Skin of body (tissue), 2 donors: Measurements from ENCODE around the gene ADGRF3. TPM values are rescaled to one million over a fixed set of nuclear protein-coding genes. Genes with fewer than 3 reads are reported as not detected.
A peak's percentile ranks its signal among the peaks of the same experiment; 100 is the strongest.
"Not testable (repeated sequence)": the region's sequence is repeated elsewhere in the genome, so short reads cannot be mapped to it uniquely, and the experiment has no call there.

Source experiments
- DNase-seq: peaks from one replicate; lab custom pipeline; 2025; lab: John Stamatoyannopoulos, UW
- total RNA-seq: library from RNA; depleted of rRNA; stranded (reverse); fragments of >200 nt; gene quantifications from one replicate; pipeline ENCODE4 v1.2.3, GENCODE V29; 2014

ADGRF3 gene
- total RNA-seq, 1 donor from 2014 or later, result not detected

DNA sequence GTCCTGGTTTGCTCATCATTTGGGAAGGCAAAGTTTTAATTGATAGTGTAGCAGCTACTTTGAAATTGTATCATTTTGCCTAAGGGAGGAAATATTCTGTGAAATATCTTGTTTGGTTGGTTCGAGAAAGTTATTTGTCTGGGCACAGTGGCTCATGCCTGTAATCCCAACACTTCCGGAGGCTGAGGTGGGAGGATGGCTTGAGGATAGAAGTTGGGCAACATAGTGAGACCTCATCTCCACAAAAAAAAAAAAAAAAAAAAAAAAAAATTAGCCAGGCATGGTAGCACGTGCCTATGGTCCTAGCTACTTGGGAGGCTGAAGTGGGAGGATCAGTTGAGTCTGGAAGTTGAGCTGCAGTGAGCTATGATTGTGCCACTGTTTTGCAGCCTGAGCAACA, 3.1 kb upstream of the ADGRF3 start:
- DNase-seq, result no peak

DNA sequence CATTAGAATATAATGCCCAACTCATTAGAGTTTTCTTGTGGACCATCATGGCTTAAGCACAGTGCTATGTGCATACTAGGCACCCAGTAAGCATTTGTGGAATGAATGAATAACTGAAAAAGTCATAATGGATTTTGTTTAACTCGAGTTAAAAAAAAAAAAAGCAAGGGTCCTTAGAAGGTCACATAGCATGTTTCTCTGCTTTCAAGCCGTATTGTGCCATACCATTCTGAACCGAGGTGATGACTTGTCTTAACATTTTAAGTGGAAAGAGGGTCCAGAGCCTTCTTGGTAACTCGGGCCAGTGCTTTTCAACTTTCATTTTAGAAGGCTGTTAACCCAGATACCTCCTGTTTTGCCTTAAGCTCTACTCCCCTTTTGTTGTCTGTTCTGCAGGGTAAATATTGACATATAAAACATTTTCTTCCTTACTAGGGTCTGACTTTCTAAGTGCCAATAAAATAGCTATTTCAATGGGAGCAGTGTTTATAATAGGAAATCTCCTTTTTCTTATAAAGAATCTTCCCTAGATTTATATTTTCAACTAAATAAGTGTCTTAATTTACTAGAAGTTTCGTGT, 787 bp upstream of the ADGRF3 start:
- DNase-seq, result no peak

DNA sequence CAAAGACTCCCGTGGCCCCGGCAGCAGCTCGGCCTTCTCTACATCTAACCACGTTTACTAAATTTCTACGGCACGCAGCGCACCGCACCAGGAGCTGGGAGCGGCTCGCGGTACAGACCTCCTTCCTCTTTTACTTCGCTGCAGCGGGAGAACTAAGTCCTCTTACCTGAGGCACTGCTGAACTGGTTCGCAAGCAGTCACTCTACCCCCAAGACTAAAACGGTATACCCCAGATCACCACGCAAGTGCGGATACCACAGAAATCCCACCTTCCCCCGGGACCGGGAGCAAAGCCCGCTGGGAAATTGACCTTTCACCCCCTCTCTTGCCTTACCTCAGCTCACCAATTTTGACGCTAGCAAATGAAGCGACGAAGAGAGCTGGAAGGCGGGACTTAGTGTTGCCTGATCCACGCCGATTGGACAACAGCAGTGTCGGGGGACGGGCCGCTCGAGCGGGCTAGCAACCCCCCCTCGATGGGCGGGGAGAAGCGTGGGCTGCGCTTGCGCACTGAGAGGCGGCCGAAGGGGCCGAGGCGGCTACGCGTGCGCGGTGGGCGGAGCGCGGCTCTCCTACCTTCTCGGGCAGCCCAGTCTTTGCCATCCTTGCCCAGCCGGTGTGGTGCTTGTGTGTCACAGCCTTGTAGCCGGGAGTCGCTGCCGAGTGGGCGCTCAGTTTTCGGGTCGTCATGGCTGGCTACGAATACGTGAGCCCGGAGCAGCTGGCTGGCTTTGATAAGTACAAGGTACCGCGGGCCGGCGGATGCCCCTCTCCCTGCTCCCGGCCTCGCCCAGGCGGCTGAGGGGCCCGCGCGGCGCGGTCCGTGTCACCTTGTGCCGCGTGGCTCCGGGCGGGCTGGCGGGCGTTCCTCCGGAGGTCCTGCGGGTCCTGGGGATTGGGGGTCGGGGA, 790 bp downstream of the ADGRF3 start, which contains the start of gene SELENOI:
Gene SELENOI, plus strand, starts transcription at position 599 of the 909 bp plus-strand sequence. Its CDS starts 90 bp downstream, at position 689.
- peak; percentile 100 for DNase-seq

DNA sequence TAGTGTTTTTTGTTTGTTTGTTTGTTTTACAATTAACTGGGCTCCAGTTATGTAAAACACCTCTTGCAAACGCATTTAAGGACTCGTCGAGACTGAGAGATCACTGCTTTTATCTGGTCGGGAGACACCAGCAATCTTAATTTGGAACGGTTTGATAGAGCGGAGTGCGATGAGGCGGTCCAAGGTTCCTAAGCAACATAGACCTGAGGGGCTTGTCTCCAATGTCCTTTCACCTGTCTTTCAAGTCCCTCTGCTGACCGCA, 1.4 kb downstream of the ADGRF3 start:
- DNase-seq, result peak; percentile 66

DNA sequence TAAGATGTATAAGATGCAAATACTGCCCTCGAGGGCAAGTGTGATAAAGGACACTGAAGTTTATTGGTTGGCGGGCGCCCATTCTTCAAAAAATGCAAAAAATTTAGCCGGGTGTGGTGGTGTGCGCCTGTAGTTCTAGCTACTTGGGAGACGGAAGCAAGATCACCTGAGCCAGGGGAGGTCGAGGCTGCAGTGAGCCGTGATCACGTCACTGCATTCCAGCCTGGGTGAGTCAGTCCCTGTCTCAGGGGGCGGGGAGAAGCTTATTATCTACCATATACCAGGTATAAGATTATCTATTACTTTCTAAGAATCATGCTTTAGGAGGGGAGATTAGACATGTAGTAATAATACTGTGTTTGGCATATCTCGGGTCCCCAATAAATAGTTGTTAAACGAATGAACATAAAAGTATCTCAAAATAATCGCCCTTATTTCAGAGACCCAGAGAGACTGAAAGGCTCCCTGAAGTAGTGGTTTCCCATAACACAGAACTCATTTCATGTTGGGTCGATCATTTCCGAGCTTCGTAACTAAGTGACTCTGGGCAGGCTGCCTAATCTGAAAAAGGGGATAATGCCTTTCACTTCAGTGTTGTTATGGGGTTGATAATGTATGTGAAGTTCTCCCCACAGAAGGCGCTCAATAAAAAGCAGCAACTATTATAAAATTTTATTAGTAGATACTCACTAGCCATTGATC, 1.9 kb downstream of the ADGRF3 start:
- peak; percentile 65 for DNase-seq

DNA sequence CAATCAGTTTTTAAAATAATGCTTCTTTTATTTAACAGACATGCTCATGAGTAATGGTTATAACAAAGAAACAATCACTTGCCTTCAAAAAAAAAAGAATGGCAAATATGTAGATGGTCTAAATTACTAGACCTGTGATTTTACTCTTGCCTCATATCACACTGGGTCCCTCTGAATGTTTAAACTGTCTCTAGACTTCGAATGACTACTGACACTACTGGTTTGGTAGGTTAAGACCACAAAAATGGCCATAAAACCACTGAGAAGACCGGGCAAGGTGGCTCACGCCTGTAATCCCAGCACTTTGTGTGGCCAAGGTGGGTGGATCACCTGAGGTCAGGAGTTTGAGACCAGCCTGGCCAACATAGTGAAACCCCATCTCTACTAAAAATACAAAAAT, 5.8 kb downstream of the ADGRF3 start:
- DNase-seq, result no peak

DNA sequence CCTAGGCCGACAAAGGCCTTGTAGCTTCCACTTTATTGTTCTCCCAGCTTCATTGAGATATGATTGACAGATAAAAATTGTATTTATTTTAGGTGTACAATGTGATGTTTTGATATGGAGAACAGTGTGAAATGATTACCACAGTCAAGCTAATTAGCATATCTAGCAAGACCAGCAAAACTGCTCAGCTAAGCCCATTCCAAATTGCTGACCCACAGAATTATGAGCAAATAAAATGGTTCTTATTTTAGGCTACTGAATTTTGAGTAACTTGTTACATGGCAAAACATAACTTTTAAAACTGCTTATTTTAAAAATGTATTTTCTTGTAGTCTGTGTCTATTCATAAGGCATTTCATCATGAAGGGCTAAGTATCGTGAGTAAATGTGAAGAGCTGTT, 9.3 kb downstream of the ADGRF3 start:
- DNase-seq, result no peak

DNA sequence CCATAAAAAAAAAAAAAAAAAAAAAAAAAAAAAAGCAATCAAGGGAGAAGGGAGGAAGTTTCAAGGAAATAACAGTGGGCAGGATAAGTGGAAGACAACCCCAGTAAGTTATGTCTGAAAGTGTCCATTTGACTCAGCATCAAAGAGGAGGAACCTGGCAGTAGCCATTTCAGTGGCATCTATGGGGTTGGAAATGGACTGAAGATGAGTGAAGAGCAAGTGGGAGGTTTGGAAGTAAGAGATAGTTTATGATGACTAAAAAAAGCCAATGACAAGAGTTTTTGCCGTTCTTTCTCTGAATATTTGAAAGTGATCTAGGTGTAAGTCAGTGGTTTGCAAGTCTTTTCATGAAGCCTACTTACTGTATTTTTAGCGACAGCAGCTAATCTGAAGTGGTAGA, 9.9 kb downstream of the ADGRF3 start:
- no peak for DNase-seq

DNA sequence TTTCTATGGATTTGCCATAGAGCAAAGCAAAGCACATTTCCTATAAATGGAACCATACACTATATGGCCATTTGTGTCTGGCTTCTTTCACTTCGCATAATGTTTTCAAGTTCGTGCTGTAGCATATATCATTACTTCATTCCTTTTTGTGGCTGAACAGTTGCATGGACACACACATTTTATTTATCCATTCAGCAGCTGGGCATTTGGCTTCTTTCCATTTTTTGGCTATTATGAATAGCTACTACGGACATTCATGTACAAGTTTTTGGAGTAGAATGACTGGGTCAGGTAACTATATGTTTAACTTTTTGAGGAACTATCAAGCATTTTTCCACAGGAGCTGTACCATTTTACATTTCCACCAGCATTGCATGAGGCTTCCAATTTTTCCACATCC, 11.4 kb downstream of the ADGRF3 start:
- no peak for DNase-seq

DNA sequence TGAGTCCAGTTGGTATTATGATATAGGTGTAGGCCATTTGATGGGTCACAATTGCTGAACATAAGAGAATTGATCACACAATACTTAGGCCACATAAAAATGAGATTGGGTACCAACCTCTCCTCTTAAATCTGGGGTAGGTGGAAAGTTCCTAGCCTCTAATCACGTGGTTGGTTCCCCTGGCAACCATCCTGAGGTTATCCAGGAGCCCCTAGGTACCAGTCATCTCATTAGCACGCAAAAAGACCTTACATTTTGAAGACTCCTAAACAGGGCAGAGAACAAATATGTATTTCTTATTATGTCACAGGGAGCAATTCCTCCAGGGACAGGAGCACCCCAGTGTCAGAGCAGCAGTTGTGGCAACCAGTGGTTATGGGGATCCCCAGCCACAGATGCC, 13.3 kb downstream of the ADGRF3 start:
- no peak for DNase-seq

DNA sequence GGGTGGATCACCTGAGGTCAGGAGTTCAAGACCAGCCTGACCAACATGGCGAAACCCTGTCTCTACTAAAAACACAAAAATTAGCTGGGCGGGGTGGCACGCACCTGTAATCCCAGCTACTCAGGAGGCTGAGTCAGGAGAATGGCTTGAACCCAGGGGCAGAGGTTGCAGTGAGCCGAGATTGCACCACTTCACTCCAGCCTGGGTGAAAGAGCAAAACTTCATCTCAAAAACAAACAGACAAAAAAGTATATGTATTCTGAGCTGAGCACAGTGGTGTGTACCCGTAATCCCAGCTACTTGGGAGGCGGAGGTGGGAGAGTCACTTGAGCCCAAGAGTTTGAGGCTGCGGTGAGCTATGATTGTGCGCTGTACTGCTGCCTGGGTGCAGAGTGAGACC, 15.3 kb downstream of the ADGRF3 start:
- not testable (repeated sequence) for DNase-seq

DNA sequence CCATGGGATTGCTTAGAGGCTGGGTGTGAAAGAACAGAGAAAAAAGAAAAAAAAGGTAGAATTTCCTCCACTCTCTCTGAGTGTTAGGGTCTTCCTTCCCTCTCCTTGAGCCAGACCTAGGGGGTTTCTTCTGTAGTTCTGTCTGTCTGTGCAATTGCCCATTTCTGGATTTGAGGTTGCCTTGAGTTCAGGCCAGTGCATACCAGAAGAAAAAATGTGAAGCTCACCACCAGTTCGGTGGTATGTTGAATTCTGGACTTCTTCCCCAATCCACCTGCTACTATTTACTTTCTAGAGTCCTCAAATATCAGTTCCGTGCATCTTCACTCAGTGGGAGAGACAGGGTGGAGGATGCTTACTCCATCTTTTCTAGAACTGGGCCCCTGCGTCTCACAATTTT, 16.0 kb downstream of the ADGRF3 start:
- no peak for DNase-seq

DNA sequence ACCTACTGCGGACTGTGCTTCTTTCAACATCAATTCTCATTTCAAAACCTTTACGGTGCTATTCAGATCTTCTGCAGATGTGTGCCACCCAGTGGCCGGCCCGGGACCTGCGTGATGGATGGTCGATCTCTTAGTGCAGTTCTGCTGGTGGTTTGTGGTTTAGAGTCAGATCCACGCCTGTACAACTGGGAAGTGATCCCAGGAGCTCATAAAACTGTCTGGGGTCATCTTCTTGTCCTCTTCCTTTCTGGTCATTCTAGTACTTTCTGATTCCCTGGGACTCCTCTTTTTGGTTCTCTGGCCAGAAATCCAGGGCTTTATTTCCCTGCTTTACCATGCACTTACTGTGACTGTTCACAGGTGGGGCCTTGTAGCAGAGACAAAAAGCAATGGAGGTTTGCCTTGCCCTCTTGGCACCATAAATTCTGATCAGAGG, 16.5 kb downstream of the ADGRF3 start:
- DNase-seq, result peak; percentile 41

DNA sequence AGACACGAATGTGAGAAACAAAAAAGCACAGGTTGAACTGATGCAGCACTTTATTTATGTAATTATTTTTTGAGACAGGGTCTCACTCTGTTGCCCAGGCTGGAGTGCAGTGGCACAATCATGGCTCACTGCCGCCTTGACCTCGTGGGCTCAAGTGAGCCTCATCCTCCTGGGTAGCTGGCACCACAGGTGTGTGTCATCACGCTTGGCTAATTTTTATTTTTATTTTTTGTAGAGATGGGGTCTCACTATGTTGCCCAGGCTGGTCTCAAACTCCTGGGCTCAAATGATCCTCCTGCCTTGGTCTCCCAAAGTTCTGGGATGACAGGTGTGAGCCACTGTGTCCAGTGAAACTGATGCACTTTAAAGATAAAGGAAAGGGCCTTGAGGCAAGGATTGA, 17.5 kb downstream of the ADGRF3 start:
- not testable (repeated sequence) for DNase-seq

DNA sequence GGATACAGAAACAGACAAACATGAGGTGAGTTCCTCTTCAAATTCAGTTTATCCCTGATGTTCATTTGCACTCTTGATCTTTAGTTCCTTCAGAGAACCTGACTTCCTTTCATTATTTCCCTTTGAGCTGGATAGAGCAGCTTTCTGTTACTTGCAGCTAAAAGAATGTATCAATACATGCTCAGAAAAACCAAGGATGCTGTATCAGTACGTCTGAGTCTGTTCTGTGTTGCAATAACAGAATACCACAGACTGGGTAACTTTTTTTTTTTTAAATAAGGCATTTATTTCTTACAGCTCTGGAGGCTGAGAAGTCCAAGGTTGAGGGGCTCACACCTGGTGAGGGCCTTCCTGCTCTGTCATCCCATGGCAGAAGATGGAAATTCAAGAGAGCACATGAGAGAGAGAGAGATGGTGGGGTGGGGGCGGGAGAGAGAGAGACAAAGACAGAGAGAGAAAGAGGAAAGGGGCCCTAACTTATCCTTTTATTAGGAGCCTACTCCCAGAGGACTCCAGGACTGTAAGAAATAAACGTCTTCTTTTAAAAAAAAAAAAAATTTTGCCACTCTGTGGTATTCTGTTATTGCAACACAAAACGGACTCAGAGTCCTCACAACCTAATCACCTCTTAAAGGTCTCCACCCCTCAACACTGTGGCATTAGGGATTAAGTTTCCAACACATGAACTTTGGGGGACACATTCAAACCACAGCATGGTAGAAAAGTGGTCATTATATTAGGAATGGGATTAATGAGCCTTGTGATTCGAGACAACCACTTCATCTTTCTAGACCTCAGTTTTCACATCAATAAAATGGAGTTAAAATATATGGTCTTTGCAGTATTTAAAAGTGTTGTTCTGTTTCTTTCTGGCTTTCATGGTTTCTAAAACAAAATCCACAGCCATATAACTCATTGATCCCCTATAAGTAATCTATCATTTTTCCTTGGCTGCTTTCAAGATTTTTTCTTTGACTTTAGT, 19.0 kb downstream of the ADGRF3 start:
- DNase-seq, result no peak

DNA sequence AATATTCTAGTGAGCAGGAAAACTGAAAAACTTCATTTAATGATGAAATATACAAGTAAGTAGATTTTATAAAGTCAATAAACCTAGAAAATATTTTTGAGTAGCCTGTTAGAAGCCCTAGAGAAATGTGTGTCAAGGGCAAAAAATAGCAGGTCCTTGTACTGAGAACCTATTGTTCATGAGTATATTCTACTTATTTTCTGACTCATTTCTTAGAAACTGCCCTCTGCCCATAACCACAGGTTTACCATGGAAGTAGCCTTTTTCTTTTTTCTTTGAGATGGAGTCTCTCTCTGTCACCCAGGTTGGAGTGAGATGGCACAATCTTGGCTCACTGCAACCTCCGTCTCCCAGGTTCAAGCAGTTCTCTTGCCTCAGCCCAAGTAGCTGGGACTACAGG, 20.1 kb downstream of the ADGRF3 start:
- no peak for DNase-seq

DNA sequence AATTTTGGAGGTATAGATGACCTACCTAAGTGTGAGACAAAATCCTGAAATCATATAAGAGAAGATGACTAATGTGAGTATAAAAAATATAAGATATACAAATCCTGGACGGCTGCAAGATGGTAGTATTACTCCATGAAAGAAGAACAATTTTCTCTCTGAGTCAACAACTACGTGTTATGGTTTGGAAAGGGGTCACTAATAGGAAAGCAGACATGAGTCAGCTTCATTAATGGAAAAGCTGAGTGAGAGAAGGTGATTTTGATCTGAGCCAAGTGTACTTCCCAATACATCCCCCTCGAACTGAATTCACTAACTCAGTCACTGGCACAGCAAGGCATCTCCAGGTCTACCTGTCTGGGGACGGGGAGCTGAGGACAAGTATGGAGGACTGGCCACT, 20.7 kb downstream of the ADGRF3 start:
- DNase-seq, result no peak

DNA sequence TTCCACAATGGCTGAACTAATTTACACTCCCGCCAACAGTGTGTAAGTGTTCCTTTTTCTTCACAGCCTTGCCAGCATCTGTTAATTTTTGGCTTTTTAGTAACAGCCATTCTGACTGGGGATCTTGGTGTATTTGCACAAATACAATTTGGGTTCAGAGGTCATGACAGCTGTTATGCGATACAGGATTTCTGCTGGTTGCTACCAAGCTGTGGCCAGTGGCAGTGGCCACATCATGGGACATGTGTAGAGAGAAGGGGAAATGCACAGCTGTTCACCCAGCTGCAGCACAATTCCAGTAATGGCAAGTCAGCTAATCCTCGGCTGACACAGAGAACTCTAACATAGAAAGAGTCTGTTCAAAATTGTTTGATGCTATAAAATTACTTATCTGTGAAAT, 21.7 kb downstream of the ADGRF3 start:
- DNase-seq, result no peak

DNA sequence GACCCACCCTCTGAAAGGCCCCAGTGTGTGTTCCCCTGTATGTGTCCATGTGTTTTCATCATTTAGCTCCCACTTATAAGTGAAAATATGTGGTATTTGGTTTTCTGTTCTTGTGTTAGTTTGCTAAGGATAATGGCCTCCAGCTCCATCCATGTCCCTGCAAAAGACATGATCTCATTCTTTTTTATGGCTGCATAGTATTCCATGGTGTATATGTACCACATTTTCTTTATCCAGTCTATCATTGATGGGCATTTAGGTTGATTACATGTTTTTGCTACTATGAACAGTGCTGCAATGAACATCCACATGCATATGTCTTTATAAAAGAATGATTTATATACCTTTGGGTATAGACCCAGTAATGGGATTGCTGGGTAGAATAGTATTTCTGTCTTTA, 22.1 kb downstream of the ADGRF3 start:
- not testable (repeated sequence) for DNase-seq

DNA sequence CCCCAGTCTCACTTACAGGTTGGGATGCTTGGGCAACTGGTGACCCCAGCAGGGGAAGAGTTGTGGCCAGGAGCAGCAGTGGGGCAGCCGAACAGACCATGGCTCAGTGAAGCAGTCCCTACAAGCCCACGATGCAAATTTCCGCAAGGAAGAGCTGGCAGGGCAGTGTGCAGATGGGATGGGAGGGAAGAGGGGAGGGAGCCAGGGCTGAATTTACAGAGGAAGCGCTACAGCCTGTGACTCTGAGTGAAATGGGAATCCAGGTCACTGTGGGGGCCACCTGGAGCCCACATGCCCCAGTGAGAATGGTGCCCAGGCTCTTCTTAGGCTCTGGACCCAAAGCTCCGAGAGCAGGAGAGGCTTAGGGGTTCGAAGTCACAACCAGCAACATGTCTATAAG, 27.6 kb downstream of the ADGRF3 start:
- no peak for DNase-seq

DNA sequence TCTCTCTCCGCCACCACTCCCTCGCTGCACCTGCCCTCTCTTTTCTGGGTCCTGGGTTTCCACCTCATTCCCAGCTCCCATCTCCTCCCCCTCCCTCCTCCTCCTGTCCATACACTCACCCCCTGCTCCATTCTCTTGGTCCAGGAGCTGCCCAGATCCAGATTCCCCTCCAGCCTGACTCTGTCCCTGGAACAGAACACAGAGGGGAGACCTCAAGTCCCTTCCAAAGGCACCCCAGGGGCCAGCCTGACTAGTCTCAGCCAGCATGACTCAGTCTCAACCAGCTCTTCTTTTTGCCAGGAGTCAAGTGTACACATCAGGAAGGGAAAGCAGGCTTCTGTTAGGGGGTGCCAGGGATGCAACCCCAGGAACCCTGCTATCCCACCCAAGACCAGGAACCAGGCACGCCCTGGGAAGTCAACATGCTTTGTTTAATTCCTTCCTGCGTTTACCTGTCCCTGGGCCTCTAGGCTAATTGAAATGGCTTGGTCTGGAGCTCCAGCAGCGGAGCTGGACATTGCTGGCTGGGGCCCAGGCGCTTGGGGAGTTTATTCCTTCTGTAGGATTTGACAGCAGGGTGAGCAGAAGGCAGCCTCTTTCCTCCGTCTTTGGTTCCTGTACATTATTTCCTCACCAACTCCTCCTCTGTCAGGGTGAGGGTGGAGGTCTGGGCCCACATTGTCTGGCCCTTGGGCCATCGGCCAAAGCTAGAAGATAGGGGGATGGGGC, 29.0 kb downstream of the ADGRF3 start:
- DNase-seq, result no peak
